Stimulated activated CD4-positive, alpha-beta T cell treated with anti-CD3 and anti-CD28 coated beads, TNF-alpha, amount 100 ng/mL, for 48 hours (primary cell): Measurements from ENCODE around the gene TMEM231.
"Not testable (repeated sequence)": the region's sequence is repeated elsewhere in the genome, so short reads cannot be mapped to it uniquely, and the experiment has no call there.

Experiments
- DNase-seq, 3 donors: peaks; one replicate each; pipeline ENCODE4 v3.0.0-alpha.2; 2020; ENCODE audit warnings: low read depth in 3 of 3

TMEM231 gene

GRCh38 chr16:75532142-75532765 lies 23.8 kb downstream of the TMEM231 start:
- no peak for DNase-seq

- no peak for DNase-seq
Measured at GRCh38 chr16:75529959-75530358, 26.1 kb downstream of the TMEM231 start.

GRCh38 chr16:75529056-75529905 lies 26.8 kb downstream of the TMEM231 start:
- DNase-seq = no peak

- no peak for DNase-seq
Measured at GRCh38 chr16:75527825-75528299, 28.2 kb downstream of the TMEM231 start.

- DNase-seq = no peak
Measured at GRCh38 chr16:75526032-75526790, 29.8 kb downstream of the TMEM231 start.

GRCh38 chr16:75519175-75519574 lies 36.9 kb downstream of the TMEM231 start:
- no peak for DNase-seq

GRCh38 chr16:75516189-75516966 lies 39.7 kb downstream of the TMEM231 start:
- peak in 1 of 3 donors; percentile 13 for DNase-seq

- no peak for DNase-seq
Measured at GRCh38 chr16:75514296-75514695, 41.8 kb downstream of the TMEM231 start.

GRCh38 chr16:75506574-75506973 lies 49.5 kb downstream of the TMEM231 start:
- DNase-seq = no peak

GRCh38 chr16:75506107-75506506 lies 49.9 kb downstream of the TMEM231 start:
- no peak for DNase-seq

- DNase-seq = no peak
Measured at GRCh38 chr16:75503801-75504200, 52.3 kb downstream of the TMEM231 start.

GRCh38 chr16:75502916-75503605 lies 53.0 kb downstream of the TMEM231 start:
- no peak for DNase-seq

- not testable (repeated sequence) for DNase-seq
Measured at GRCh38 chr16:75501820-75502219, 54.2 kb downstream of the TMEM231 start.

- no peak for DNase-seq
Measured at GRCh38 chr16:75501359-75501758, 54.7 kb downstream of the TMEM231 start.

- not testable (repeated sequence) for DNase-seq
Measured at GRCh38 chr16:75498605-75499322, 57.3 kb downstream of the TMEM231 start.

- no peak for DNase-seq
Measured at GRCh38 chr16:75497558-75497957, 58.5 kb downstream of the TMEM231 start.

- DNase-seq = no peak
Measured at GRCh38 chr16:75495076-75495674, 60.9 kb downstream of the TMEM231 start, which contains the start of gene CHST6. Gene CHST6, minus strand, starts transcription at chr16:75495441. Its CDS starts 15,613 bp downstream, at chr16:75479828.

- DNase-seq = no peak
Measured at GRCh38 chr16:75494661-75495075, 61.4 kb downstream of the TMEM231 start.

- DNase-seq = no peak
Measured at GRCh38 chr16:75494184-75494583, 61.9 kb downstream of the TMEM231 start.

GRCh38 chr16:75491876-75492275 lies 64.2 kb downstream of the TMEM231 start:
- DNase-seq = no peak
